NCI-H460 (cell line): ENCODE data around the gene ADAT3. TPM values are rescaled to one million over a fixed set of nuclear protein-coding genes. Genes with fewer than 3 reads are reported as not detected.

Experiments
- DNase-seq: peaks from one replicate; pipeline ENCODE4 v3.0.0-alpha.2; 2016; ENCODE audit warnings: low read depth; ENCODE audit errors: extremely low read depth
- polyA plus RNA-seq: library from polyadenylated mRNA; depleted of rRNA; stranded (reverse); fragments of >200 nt; gene quantifications from 2 replicates; pipeline ENCODE4 v1.2.3, GENCODE V29; 2014; cell fraction: nucleus; rRNA removed
- total RNA-seq: library from RNA; depleted of rRNA; stranded (reverse); fragments of >200 nt; shearing (Covaris generic); gene quantifications from 2 replicates; pipeline ENCODE4 v1.2.3, GENCODE V29; 2014; rRNA removed

The ADAT3 gene
- total RNA-seq: 2.1 and 3.9 TPM in 2 replicates
- polyA plus RNA-seq: 2.7 and 3.5 TPM in 2 replicates

DNA sequence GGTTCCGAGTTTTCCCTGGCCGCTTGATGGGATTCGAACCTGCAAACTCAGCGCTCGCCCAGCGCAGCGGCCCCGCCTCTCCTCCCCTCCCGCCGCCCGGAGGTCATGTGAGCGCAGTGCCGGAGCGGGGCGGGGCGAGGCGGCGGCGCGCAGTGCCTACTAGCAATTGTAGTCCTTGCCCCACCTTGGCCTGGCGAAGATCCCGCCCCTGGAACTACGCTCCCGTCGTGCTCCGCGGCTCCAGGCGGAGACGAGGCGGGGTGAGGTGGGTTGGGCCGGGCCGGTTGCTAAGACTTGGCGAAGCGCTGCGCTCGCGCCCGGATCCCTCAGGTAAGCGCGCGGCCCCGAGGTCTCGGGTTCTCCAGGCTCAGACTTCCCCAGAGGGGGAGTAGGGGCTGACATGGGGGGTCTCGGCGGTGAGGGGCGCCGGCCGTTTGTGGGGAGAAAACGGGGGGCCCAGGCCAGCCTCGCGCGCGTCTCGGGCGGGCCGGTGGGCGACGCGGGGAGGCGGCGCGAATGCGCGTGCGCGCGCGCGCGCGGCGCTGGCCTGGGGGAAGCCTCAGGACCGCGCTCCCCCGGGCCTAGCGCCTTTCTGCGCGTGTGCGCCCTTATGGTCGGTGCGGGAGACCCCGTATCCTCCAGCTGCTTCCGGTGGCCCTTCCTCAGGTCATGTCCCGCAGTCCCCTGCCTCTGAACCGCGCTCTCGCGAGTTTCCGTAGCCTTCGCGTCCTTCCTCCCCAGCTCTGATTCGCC lies at the start of gene ADAT3, which contains the start of gene SCAMP4:
Gene ADAT3, plus strand, starts transcription at position 290 of the 753 bp plus-strand sequence. CDS start 6,649 bp downstream, outside the sequence.
Gene SCAMP4, plus strand, starts transcription at position 290 of the 753 bp plus-strand sequence. CDS start 9,621 bp downstream, outside the sequence.
- DNase-seq: peak; percentile 96

DNA sequence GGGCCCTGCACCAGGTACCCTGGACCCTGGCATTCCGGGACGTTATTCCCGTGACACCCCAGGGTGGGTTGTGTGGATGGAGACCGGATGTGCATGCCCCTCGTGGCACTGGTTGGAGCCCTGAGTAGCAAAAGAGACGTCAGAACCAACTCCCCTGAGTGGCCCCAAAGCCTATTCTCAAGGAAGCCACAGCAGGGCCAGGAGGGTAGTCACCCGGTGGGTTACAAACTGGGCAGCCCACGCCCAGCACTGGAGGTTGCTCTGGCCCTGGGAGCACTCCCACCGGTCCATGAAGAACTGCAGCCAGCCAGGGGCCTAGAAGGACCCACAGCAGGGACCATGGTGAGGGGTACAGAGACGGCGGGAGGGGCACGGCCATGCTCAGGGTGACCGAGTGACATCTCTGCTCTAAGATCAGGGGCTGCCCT lies 49.4 kb upstream of the ADAT3 start:
- DNase-seq: no peak

DNA sequence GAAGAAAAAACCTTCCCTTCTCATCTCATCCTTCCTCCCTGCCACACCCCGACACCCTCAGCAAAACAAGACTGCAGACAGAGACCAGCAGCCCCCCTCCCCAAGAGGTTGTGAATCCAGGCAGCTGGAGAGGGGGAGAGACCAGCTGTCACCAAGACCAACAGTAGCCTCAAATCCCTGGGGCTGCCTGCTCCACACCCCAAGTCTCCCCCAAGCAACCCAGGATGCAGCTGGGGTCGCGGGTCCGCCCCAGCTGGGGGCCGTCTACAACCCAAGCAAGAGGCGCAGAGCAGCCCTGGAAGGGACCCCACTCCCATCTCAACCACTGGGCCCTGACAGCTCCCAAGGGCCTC lies 48.9 kb upstream of the ADAT3 start:
- DNase-seq: no peak

DNA sequence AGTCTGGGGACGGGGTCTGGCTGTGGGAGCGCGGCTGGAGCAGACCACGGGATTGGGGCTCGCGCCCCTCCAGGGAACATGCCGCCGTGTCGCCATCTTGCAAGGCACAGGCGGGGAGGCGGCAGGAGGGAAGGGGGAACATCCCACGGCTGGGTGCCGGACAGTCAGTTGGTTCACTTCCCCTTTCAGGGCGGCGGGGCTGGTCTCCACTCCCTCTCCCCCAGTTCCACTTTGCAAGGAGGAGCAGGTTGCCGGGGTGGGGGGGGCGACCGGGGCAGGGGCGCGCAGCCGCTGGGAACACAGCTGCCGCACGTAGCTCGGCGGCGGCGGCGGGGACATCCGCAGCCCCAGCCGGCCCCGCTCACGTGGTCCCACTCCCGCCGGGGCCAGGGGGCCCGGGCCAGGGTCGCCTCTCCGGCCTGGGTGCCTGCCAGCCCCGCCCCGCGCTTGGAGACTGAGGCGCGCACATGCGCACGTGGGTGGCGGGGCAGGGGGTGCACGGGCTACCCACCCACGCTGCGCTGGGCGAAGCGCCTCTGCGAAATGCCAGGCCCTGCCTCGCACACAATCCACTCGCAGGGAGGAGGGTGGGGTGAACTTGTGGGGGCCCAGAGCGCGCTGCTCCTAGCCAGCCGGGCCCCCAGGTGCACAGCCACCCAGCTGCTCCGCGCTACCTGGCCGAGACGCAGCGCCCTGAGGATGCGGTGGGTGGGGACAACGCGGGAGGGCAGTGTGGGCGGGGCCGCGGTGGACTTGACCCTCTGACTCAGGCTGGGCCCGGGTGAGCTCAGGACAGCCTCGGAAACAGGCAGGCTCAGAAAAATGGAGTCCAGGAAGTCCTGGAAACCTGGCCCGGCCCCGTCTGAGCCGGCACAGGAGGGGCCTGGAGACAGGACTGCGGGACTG lies 48.2 kb upstream of the ADAT3 start:
- no peak for DNase-seq

DNA sequence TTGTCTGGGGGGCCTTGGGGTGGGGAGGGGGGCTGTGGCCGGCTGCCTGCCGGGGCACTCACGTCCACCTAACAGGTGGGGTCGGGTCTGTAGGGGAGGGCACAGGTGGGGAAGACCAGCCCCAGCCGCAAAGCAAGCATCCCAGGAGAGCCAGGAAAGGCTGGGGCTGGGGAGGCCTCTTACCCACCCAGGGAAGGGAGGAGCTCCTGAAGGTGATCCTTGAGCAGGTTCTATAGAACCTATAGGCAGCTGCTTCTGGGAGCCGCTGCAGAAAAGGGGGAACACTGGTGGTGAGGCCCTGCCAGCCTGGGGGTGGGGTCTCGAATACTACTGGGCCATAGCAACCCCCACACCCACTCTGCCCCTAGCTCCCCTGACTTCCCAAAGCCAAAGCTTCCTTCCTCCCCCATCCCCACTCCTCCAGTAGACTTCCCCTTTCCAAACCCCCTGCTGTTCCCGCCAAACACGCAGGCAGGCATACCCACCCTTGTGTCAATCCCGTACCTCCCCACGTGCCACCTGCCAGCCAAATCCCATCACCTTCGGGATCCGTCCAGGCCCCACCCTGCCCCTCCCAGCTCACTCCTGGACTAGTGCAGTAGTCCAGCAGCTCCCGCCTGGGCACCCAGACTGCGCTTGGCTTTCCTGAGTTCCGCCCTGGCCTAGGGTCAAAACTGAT lies 47.4 kb upstream of the ADAT3 start:
- no peak for DNase-seq

DNA sequence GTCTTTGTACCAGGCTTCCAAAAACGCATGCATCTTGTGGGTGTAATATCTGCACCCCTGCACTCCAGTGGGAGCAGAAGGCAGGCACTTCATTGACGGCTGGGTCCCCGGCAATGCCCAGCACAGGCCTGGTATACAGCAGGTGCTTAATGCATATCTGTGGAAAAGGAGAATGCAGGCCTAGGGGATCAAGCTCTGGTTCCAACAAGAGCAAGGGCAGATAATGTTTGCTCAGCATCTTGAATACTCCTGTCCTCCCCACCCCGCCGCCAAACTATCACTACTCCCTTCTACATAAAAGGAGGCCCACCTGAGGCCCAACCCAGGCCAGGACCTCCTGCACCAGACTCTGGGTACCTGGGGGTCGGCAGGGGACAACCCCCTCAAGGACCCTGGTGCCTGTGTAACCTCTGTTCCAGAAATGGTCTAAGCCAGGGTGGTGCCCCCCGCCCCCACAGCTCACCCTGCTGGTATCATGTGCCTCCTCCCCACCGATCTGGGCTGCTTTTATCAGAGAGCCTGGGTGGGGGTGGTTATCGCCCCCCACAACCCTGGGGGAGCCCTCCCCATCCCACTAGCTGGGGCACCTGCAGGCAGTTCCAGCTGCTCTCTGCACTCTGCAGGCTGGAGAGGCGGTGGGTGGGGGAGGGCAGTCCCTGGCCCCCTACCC lies 46.7 kb upstream of the ADAT3 start:
- DNase-seq: no peak

DNA sequence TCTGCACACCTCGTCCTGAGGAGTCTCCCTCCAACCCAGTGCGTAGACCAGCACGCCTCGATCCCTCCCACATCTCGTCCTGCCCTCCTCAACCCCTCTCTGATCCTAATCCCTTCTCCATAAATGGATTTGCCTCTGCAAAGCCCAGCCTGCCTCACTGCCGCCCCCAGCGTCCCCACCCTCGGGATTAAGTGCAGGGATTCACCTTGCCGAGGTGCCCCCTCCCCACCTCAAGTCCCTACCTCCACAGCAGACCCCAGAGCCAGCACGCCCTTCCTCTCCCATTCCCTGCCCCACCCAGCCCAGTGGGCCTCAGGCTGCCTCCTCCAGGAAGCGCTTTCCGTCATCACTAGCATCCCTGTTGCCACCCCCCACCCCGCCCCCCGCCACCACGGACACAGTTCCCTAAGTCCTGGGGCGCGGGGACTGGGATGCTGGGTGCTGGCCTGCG lies 45.8 kb upstream of the ADAT3 start:
- DNase-seq: no peak

DNA sequence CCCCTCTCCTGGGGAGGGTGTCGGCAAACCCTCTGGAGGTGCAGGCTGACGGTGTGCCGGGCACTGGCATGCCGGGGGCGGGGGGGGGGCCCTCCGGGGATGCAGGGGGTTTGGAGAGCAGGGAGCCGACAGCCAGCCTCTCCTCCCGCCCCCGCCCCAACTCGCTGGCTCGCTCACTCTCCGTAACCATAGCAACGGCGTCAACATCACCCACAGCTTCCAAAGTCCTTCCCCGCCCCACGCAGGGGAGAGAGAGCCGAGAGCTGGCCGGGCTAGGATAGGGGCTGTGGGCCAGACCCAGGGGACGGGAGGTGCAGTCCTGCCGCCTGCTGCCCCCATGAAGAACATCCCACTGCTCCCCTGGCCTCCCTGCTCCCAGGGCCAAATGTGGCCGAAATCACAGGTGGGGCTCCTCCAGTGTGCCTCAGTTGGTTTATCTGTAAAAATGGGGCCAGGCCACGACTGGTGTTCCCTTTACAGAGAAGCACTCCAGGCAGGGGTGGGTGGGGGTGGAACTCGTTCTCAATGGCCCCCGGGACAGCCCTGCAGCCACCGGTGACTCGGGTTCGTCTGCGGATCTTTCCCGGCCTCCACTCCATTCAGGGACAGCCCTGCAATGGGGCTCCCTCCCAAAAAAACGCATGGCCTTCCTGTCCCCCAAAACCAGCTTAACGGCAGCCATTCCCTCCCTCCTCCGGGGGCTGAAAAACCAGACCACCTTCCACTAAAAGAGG lies 45.0 kb upstream of the ADAT3 start:
- no peak for DNase-seq

DNA sequence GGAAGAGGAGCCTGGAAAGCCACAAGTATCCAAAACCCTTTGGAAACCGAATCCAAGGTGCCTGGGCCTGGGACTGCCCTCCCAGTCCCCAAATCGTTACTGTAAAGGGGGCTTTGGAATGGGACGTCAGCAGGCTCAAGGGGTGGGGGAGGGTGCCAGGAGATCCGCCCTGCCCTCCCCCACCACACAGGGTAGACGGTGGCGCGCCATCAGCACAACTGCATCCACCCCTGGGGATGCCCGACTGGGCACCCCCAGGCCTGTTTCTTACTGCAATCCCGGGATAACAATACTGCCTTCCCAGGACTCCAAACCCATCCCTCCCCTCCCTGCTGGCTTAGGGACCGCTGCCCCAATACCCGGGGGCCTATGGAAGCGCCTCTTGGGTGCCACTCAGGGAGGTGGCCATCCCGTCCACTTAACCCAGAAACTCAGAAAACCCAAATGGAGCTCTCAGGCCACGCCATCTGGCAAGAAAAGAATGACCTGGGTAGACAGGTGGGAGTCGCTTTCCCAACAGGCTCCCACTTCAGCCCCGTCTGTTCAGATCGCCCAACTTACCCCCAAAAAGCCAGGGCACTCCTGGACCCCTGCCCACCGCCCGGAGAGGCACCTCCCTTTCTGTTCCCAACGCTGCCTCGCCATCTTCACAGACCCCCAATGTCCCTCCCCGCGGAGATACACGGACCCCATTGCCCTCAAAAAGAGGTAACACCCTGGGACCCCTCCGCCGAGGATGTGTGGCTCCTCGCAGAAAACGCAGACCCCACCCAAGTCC lies 44.2 kb upstream of the ADAT3 start:
- no peak for DNase-seq

DNA sequence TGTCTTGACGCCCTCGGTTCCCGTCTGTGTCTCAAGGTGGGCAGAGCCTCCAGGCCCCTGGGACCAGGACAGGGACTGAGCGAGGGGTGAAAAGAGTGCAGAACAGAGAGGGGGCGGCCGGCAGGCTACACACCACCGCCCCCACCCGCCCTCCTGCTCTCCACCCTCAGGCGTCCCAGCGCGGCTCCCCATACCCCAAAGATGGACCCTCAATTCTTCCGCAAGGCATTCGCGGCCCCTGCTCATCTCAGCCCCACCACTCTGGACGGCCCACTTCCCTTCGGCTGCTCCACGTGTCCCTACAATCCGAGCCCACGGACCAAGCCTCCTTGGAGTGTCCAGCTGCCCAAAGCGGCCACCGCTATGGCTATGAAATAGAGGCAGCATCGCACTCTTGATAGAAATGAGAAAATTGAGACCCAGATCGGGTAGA lies 43.6 kb upstream of the ADAT3 start:
- DNase-seq: no peak

DNA sequence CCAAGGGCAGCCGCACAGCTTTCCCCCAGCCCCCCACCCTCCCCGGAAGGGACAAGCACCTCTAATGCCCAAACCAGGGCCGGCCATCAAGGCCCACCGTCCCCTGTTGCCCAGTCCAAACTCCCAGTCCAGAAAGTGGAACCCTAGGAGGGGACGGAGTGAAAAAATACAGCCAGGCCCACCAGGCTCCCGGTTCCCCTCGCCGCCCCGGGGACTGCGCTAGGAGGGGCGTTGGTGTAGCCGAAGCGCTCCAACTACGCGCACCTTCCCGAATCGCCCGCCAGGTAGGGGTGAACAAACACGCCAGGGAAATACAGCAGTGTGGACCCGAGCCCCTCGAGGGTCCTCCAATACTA lies 43.2 kb upstream of the ADAT3 start:
- no peak for DNase-seq

DNA sequence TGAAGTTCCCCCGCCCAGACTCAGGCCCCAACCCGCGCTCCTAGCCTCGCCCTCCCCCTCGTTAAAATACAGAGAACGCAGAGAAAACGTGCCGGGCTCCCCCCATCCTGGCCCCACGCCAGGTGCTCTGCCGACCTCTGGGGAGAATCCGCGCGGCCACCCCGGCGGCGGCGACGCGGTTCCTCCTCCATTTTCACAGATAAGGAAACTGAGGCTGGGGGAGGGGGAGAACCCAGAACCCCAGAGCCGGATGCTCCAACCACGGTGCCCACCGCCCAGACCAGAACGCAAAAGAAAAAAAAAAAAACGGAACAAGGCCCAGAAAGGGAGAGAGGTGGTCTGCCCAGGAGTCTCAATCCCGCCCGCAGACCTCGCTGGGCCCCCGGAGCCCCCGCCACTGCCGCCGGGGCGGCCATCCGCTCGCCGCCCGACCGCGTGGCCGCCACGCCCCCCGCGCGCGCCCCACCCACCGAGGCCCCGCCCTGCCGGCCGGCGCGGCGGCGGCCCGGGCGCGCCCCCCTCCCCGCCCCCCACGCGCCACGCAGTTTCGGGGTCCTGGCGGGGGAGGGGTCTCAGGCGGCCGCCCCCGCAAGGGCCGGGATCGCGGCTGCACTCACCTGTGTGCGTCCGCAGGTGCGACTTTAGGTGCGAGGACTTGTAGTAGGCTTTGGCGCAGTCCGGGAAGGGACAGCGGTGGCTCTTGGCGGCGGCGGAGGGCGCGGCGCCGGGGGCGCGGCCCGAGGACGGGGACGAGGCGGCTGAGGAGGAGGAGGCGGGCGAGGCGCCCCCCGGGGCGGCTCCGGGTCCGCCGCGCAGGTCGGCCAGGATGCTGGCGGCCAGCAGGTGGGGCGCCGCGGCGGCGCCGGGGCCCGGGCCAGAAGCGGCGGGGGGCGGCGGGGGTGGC lies 42.5 kb upstream of the ADAT3 start:
- no peak for DNase-seq

DNA sequence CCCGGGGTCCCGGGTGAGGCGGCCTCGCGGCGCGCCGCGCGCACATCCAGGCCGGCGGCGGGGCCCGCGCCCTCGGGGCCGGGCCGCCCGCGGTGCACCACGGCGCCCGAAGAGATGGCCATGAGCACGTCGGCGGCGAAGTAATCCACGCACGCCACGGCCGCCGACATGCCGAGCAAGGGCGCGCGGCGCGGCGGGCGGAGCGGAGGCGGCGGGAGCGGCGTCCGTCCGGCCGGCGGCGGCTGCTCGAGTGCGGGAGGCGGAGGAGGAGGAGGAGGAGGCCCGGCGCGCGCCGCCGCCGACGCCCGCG lies 41.9 kb upstream of the ADAT3 start, which contains the start of gene KLF16:
Gene KLF16, minus strand, starts transcription at position 252 of the 310 bp plus-strand sequence. Its CDS starts 82 bp downstream, at position 170.
- no peak for DNase-seq

DNA sequence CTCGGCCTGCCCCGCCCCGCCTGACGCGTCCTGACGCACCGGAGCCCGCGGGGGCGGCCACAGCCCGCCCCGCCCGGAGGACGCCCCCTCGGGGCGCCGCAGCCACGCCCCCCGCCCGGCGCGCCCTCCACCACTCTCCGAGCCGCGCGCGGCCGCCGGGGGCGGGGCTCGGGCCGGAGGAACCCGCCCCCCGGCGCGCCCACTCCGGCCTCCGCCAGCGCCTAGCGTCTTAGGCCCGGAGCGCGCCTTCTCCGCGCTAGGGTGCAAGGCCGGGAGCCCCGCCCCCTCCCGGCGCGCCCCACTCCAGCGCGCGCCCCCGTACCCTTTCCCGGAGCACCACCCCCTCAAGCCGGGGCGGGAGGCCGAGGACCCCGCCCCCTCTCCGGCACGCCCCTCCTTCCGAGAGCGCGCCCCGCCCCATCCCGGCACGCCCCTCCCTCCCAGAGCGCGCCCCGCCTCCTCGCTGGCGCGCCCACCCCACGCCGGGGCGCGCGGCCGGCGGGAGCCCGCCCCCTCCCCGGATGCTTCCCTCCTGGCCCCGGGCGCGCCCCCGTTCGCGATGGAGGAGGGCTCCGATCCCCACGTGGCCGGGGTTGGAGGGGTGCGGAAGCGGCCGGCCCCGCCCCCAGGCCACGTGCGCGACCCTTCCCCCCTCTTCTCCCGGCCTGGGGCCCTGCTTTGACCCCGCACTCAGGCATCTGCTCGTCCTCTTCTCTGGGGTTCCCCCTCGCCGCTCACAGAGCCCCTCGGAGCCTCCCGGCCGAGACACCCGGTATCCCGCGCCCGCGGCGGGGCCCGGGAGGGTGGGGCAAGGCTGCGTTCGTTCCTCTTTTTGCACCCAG lies 41.3 kb upstream of the ADAT3 start:
- DNase-seq: peak; percentile 87

DNA sequence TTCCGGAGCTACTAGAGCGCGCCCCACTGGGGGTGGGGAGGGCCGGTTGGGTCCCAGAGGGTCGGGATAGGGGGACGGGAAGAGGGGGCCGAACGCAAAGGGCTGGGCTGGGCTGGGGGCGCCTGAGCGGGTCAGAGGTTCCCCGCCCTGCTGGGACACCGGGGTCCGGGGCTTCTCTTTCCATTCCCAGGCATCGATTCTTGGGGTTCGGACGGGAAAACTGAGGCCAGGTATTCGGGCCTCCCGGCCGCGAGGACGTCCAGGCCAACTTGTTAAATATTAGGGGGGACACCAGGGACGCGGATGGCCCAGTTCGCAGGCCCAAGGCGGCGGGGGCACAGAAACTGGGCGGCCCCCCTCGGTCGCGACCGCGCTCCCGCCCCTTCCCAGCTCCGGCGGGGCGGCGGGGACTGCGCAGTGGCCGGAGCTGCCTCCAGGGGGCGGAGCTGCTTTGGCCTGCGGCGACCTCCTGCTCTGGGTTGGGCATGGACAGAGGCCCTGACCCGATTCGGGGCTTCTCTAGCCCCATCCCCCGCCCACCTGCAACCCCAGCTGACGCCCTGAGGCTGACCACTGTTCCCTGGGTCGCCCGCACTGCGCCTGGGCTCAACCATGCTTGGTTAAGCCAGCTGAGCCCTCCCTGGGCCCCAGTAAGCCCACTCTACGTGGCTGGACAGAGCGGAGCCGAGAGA lies 40.6 kb upstream of the ADAT3 start:
- DNase-seq: no peak
